Lung (tissue), 12 donors: Measurements from ENCODE around the gene PRKCD. TPM values are rescaled to one million over a fixed set of nuclear protein-coding genes. Genes with fewer than 3 reads are reported as not detected.

Experiments used
- ATAC-seq: fragments of 200-7000 bp; cut with Tn5 transposase; one replicate; pipeline ENCODE4 v1.9.1; 2020; ENCODE audit warnings: moderate number of reproducible peaks; ENCODE audit not compliant: insufficient read depth, low FRiP score
- DNase-seq, 3 donors: peaks; one replicate each; pipeline ENCODE4 v3.0.0-alpha.2; 2013 to 2017
- H3K27ac ChIP-seq, 2 donors: one replicate each; pipeline ENCODE4 v1.5.1; 2013; ENCODE audit warnings: mild to moderate bottlenecking in 2 of 2, moderate library complexity in 2 of 2, control low read depth in 1 of 2, inconsistent platforms in 1 of 2, low read depth in 1 of 2, low read length in 1 of 2
- H3K27me3 ChIP-seq, 3 donors: one replicate each; pipeline ENCODE4 v1.5.1; 2013; ENCODE audit warnings: low read length in 2 of 3; ENCODE audit not compliant: control insufficient read depth in 3 of 3, insufficient read depth in 3 of 3
- H3K36me3 ChIP-seq, 4 donors: one replicate each; pipeline ENCODE4 v1.5.1; 2013; ENCODE audit warnings: low read length in 4 of 4, mild to moderate bottlenecking in 1 of 4, moderate library complexity in 1 of 4; ENCODE audit not compliant: control insufficient read depth in 4 of 4, insufficient read depth in 4 of 4
- H3K4me1 ChIP-seq, 5 donors: one replicate each; pipeline ENCODE4 v1.5.1; 2013; ENCODE audit warnings: low read length in 5 of 5, mild to moderate bottlenecking in 2 of 5, moderate library complexity in 1 of 5; ENCODE audit not compliant: control insufficient read depth in 5 of 5, insufficient read depth in 5 of 5
- H3K4me3 ChIP-seq: one replicate; pipeline ENCODE4 v1.5.1; 2013; ENCODE audit warnings: mild to moderate bottlenecking, control low read depth, moderate library complexity
- H3K9ac ChIP-seq, 2 donors: one replicate each; pipeline ENCODE4 v1.5.1; 2013; ENCODE audit warnings: low read length in 2 of 2, control low read depth in 1 of 2; ENCODE audit not compliant: insufficient read depth in 1 of 2
- H3K9me3 ChIP-seq, 4 donors: one replicate each; pipeline ENCODE4 v1.5.1; 2013; ENCODE audit warnings: low read length in 3 of 4, mild to moderate bottlenecking in 1 of 4, moderate library complexity in 1 of 4; ENCODE audit not compliant: control insufficient read depth in 4 of 4, insufficient read depth in 3 of 4
- CTCF ChIP-seq: IDR thresholded peaks from 2 replicates; pipeline ENCODE4 v1.5.1; 2012; ENCODE audit warnings: mild to moderate bottlenecking; ENCODE audit errors: control extremely low read depth, extremely low read depth
- WGBS, 2 donors: extraction: QIAGEN DNeasy Blood & Tissue Kit; methylation state at CpG; one replicate each; pipeline ENCODE4 v1.1.7; 2013; 5-methylcytosine and 5-hydroxymethylcytosine counted together
- polyA plus RNA-seq, 2 donors: library from polyadenylated mRNA; stranded (reverse); fragments of 200-250 nt; gene quantifications; one replicate each; pipeline ENCODE4 v1.2.1, GENCODE V29; 2013
- total RNA-seq, 2 donors: library from RNA; depleted of rRNA in 1 of 2; stranded (reverse); fragments of >200 nt in 1 of 2; gene quantifications; one replicate each; pipeline ENCODE4 v1.2.1, GENCODE V29; 2014 to 2021
- donor health status: control.
- donor health status: control.
- donor health status: Bipolar disorder and iron deficiency.
- donor health status: healthy.
- donor health status: DM: yes; HTN: yes; CAD: no.

The PRKCD gene
- total and polyA plus RNA-seq, 4 donors: 34.9 to 85.2 (median 65.9) TPM

- no peak overlapping the region for H3K9ac ChIP-seq
- H3K27me3 ChIP-seq: no peaks in the 10 kb centered on the region
- H3K36me3 ChIP-seq: peaks cover 3 to 33% (median 17%) of the 10 kb centered on the region in 4 donors
- ATAC-seq: peak; percentile 72
- H3K4me3 ChIP-seq: no peak overlapping the region
- WGBS, 2 donors: 9 to 19% methylated on average over 5 of the region's 5 CpGs
- peak; percentile 84 to 90 (median 90) for DNase-seq
- peaks cover 0 to 19% (median 0%) of the 10 kb centered on the region in 5 donors for H3K4me1 ChIP-seq
- TF ChIP-seq CTCF: peak; percentile 96
- peak overlapping the region; percentile 26 to 85 for H3K27ac ChIP-seq
- no peaks in the 10 kb centered on the region for H3K9me3 ChIP-seq
Observed at GRCh38 chr3:53114011-53114400, 47.0 kb upstream of the PRKCD start.

- no peak overlapping the region for H3K9ac ChIP-seq
- H3K27ac ChIP-seq: peak overlapping the region in 1 of 2 donors; percentile 39
- TF ChIP-seq CTCF: no peak
- no peak for ATAC-seq
- H3K4me1 ChIP-seq: peaks cover 0 to 17% (median 0%) of the 10 kb centered on the region in 5 donors
- H3K9me3 ChIP-seq: no peaks in the 10 kb centered on the region
- no peak overlapping the region for H3K4me3 ChIP-seq
- DNase-seq: peak in 2 of 3 donors; percentile 42 to 71
- H3K27me3 ChIP-seq: no peaks in the 10 kb centered on the region
- peaks cover 0 to 38% (median 21%) of the 10 kb centered on the region in 4 donors for H3K36me3 ChIP-seq
- WGBS, 2 donors: 54 to 75% methylated on average over 5 of the region's 5 CpGs
Observed at GRCh38 chr3:53114412-53115074, 46.5 kb upstream of the PRKCD start.

GRCh38 chr3:53116956-53117355 is 44.1 kb upstream of the PRKCD start:
- TF ChIP-seq CTCF: no peak
- 100% methylated on average over 1 of the region's 1 CpG for whole genome bisulfite sequencing, 2 donors
- H3K36me3 ChIP-seq: peaks cover 2 to 56% (median 30%) of the 10 kb centered on the region in 4 donors
- no peaks in the 10 kb centered on the region for H3K9me3 ChIP-seq
- no peak overlapping the region for H3K4me3 ChIP-seq
- no peaks in the 10 kb centered on the region for H3K27me3 ChIP-seq
- no peak overlapping the region for H3K9ac ChIP-seq
- no peak overlapping the region for H3K27ac ChIP-seq
- ATAC-seq (no peak), DNase-seq (no peak)
- peaks cover 0 to 8% (median 4%) of the 10 kb centered on the region in 5 donors for H3K4me1 ChIP-seq
